AG20443 (cell line): ENCODE measurements around the gene AKAP6.

Experiments used
- DNase-seq: peaks from one replicate; pipeline ENCODE4 v3.0.0; 2012; ENCODE audit warnings: low spot score, mixed read lengths

The AKAP6 gene

DNA sequence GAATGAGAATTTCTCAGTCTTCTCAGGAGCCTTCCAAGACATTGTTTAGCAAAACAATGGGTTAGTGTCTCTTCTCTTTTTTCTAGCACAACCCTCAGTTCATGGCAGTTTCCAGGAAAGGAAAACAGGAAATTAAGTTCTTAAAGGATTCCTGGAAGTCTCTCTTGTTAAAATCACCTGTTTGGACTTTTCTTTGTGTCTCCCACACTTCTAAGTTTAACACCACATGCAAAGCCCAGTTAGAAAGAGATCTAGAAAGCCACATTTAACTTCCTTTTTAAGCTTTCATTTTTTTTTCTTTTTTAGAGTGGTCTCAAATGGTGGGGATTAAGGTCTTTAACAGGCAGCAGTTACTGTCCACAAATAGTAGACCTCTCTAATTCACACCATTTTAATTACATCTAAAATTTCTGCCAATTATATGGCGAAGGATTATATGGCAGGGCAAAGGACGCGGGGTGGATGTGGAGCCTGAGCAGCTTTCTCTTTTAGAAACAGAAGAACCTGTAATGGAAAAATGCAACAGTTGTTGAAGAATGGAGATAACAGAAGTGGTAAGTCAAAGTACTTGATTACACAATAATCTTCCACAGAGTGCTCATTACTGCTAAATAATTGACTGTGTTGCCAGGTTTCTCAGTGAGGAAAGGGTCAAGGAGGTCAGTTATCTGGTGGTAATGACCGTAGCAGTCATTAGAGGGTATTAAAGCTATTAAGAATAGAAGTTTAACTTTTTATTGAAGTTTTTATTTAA, 298.6 kb downstream of the AKAP6 start:
- no peak for DNase-seq

DNA sequence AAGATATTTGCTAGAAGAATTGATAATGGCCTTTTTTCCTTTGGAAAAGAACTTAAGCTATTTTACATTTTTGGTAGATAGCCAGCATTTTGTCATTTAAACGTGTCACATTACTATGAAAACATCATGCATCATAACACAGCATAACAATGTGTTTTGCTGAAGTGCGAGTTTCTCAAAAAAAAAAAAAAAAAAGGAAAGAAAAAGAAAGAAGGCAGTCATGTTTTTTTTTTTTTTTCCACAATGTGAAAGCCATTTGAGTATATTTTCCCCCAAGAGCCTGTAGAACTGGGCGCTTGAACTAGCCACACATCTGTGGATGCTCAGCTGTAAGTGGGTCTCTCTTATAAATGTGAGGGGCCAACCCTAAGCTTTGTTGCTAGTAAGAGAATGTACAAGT, 300.1 kb downstream of the AKAP6 start:
- DNase-seq = no peak

DNA sequence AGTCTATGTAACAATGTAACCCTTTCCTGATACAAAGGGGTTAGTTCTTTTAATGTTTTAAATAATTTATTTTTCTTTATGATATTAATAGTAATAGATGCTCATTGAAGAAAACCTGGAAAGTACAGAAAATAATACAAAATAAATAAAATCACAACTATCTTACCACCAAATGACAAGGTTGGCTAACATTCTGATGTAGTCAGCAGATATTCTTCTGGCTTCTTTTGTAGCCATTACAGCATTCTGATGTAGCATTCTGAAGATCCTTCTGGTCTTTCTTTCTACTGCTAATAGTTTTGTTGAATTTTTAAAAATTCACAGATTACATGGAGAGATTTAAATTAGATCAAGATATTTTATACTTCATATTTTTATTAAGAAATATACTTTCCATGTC, 301.6 kb downstream of the AKAP6 start:
- DNase-seq = no peak

DNA sequence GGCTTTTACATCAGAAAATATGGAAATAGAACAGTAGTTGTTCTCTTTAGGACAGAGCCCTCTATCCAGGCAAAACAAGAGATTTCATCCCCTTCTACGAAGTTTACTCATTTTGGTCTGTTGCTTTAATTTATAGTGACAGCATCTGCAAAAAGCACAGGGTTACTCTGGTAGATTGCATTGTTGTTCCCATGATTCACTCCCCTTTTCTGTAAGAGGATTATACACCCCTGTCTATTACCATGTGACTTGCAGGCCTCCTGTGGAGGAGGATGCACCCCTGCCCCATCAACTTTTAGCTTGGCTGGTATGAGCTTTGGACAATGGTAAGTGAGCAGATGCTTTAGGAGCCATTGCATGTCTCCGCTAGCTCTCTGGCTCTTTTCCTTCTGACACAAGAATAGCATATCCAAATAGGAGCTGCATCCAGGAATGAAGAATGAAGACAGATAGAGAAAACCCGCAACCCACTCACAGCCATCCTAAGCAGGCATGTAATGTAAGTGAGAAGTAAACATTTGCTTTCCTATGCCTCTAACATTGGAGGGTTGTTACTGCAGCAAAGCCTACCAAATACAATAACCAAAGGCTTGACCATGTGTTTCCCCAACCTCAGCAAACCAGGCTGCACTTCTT, 304.2 kb downstream of the AKAP6 start:
- DNase-seq = no peak

DNA sequence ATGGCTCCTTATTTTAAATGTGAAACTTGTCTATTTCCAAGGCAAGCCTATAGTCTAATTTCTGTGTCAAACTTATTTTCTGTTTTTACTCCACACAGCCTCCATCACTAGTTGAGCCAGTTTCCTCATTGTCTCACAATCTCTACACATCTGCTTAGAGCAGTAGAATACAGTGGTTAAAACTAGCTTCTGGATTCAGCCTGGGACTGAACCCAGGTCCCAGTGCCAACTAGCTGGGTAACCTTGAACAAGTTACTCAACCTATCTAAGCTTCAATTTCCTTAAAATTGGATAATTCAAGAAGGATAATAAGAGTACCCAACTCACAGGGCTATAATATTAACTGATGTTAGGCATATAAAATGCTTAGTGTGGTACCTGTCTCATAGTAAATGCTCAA, 304.8 kb downstream of the AKAP6 start:
- no peak for DNase-seq

DNA sequence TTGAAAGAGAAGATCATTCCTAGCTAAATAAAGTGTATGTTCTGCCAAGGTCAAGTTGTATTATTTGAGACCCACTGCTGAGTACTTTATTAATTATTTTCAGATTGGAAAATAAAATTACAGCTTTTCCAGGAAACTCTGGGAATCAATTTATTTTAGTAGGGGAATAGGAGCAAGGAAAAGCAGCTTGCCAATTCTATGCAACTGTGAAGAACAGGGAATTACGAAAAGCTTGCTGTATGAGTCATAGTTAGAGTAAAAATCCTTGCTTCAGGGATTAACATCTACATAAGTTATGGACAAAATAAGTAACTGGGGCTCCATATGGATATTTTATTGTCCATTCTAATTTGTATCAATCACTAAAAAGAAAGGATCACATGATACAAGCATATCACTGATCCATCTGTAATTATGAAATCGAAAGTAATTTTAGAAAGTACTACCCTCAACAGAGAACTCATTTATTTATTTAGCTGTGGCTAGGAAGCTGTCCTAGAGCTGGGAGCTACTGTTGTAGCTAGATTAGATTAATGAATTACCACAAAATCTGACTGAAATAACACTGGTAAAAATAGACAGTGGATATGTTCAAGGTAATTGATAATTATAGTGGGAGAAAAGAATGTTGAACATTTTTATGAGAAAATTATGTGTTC, 306.1 kb downstream of the AKAP6 start:
- peak; percentile 37 for DNase-seq

DNA sequence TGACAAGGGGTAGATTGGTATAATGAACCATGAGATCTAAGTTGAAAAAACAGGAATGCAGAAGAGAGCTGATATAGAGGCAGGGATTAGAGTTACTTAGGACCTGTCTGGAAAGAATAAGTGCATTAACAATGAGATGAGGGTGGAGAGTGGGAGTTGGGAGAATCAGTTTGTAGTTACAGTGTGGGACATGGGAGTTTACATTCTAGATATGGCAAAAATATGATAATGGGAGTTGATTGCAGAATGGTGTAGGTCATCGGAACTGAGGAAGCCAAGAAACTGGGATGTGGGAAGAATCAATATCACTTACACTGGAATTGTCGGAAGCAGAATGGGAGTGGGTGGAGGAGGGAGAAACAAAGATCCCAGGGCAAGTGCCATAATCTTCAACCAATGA, 308.5 kb downstream of the AKAP6 start:
- no peak for DNase-seq

DNA sequence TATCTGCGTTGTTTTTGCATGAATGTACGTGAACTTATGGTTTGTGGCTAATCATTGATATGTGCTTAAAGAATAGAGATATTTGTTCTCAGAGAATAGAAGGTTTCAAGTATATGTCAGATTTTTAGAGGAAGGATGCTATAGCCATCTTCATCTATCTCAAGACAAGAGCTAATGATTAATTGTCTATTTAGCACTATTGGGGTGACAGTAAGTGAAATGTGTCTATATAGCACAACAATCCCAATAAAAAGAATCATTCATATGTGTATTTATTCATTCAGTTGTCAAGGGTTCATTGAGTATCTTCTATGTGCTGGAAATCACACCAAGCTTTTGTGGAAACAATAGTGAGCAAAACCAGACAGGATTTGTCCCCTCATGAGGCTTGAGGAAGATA, 310.1 kb downstream of the AKAP6 start:
- no peak for DNase-seq

DNA sequence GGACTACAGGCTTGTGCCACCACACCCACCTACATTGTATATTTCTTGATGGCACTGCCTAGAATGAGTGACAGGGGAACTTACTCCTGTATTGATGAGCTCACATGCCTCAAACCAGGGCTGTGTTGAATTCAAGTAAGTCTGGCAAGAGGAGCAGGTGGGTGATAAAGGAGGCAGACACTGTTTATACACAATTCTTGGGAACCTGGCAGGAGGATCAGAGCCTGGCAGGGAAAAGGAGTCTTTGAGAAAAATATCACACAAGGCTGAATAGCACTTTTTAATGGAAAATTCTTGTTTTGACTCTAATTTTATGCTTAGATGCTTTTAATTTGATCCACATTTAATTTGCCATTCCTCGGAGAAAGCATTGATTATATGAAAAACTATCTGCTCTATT, 316.5 kb downstream of the AKAP6 start:
- no peak for DNase-seq

DNA sequence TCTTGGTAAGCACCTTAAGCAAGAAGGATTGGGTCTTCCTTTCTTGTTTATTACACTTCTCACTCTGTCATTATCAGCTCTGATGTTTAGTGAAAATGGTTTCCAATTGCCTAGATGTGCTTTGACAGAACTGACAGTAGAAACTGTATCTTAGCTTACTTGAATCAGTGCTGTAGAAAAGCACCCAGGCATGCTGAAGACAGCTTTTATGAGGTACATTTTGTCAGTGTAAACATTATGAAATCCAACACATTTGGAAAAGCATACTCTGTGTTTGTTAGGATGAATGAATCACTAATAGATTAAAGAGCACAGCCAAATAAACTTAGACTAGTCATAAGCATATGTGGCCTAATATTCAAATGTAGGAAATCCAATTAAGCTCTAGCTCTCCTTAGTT, 319.3 kb downstream of the AKAP6 start:
- DNase-seq = peak; percentile 17

DNA sequence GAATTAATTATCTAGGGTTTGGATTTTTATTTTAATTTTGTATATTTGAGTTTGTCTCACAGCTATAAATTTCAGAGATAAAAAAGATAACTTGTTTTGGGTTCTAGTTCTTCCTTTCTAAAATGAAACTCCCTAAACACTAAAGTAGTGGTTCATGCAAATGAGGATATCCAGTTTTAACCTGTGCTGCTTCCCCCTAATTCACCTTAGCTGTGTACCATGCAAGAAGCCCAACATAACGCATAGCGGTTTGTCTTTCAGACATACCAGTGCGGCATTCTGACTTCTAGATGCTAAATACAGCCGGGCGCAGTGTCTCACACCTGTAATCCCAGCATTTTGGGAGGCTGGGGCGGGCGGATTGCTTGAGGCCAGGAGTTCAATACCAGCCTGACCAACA, 320.9 kb downstream of the AKAP6 start:
- no peak for DNase-seq

DNA sequence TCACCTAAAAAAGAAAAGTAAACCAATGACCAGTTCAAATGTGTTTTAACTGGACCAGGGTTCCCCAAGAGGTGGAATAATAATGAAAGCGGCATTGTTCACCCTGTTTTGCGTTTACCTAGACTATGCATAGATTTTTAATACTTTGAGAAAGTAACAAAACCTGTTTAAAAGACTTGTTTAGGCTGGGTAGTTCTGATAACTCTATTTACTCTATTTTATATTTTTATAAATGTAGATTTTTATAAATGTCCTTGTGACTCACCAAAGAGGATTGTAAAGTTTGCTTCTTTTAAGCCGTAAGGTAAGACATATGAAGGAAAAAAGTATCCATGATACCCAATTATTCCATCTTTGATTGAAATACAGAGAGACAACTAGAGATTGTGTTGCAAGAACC, 321.6 kb downstream of the AKAP6 start:
- DNase-seq = no peak

DNA sequence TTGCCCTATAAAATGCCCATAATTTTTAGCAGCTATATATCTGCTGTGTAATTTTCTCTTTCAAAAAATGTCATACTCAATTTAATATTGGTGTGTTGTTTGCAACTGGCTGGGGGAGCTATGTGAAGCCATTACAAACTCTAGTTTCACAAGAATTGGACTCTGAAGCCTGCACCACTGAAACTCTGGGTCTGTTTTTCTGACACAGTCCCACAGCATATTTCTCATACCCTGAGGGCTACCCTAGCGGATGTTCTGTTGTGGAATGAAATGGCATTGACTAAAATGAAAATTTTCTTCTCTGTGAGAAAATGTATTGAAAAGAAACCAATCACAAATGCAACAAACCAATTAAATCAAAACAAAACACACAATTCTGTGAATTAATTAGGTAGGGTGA, 325.0 kb downstream of the AKAP6 start:
- no peak for DNase-seq

DNA sequence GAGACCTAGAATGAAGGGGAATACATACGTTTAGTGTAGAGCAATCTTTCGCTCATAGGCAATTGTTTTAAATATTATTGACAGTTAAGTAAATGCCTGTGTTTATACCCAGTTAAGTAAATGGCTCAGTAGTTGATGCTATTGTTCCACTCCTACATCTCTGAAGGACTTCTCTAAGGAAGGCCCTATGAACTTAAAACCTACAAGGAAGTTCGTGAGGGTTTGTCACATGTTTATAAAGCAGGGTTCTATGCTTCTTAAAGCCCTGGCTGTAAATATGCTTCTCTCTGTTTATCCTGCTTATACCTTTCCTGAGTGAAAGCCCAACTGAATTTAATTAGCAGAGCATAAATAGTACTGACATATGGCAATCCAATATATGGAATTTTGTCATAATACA, 327.5 kb downstream of the AKAP6 start:
- DNase-seq = no peak

DNA sequence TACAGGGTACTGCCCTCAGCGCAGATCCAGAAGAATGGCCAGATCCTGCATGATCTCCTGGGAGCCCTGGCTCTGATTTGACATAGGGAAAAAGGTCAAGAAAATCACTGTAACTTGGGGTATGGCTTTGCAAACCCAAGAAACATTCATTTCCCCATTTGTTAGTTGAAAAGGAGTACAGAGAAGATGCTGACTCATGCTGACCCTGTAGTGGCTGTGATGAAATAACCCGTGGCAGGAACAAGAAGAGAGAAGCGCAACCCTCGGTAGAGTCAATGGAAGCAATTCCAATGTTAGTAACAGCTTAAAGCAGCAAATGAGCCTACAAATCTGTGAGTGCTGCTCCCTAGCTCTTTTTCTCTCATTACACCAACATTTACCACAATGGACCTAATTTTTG, 328.0 kb downstream of the AKAP6 start:
- peak; percentile 57 for DNase-seq

DNA sequence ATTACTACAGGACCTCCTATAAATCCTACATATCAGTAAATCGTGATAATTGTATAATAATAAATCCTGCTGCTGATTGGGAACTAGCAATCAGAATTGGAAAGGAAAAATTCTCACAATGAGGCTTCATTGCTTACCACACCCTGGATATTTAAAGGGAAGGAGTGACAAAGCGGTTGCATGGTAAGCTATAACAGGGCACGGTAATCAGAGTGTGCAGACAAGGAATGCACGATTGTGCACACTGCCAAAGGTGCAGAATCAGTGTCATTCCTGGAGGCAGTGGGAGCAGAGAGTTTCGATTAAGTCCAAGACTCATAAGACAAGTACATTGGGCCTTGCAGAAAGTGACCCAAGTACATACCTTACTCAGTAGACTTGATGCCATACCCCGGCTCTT, 332.1 kb downstream of the AKAP6 start:
- DNase-seq = no peak

DNA sequence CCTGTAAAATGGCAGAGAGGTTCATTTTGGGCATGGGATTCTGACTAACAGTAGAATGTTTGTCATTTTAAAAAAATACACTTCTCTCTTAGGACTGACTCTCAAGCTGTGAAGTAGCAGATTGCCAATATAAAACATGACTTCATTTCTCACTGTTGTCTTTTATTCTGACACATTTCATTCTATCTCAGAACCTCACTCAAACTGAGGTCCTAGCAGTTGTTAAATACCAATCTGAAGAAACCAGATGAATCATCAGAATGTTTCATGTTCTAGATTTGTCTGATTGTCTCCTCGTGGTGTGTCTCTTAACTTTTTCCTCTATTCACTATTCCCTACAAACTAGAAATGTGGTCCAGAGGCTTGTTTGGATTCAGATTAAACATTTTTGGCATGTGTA, 333.1 kb downstream of the AKAP6 start:
- peak; percentile 38 for DNase-seq

DNA sequence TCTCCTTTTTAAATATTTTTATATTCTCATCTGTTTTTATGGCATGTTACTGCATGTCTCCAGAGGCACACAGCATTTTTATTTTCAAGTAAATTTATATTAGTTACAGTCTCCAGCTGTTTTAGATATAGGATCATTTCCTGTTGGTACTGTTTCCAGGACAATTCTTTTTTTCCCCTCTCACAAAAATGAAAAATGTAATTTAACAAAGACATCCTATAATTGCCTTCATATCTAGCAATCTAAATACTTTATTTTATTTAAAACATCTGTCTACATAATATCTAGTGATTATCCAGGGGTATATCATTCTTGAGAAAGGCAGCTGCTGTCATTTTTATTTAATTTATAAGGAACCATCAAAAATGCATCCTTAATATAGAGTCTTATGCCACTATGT, 337.2 kb downstream of the AKAP6 start:
- no peak for DNase-seq

DNA sequence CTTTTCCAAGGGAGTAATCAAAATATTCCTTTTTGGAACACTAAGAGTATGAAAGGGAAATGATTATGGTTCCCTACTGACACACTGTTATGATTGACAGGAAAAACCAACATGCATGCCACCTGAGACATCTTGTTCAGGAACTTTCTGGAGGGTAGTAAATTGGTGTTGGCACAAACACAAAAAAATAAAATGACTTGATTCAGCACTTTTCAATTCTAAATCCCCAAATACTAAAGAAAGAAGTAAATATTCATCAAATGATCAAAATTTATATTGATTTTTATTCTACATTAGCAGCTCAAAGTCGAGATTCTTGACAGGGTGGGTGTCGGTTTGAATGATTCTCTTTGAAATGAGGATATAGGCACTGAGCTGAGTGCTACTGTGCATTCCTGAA, 338.2 kb downstream of the AKAP6 start:
- DNase-seq = no peak

DNA sequence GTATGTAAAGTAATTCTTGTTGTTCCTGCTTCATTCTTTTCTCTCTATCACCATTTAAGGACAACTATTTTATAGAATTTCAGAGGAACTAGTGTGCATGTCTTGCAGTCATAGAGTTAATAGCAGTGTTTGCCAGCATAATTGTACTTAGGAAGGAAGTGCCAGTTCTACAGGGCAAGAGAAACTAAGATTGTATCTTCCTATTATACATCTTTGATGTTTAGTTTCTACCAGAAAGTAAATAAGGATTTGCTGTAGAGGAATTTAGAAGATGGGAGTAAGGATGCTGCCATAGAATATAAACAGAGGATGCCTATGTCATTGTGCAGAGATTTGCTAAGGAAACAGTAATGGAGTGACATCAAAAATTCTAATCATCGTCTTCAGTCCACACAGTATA, 338.7 kb downstream of the AKAP6 start:
- no peak for DNase-seq

DNA sequence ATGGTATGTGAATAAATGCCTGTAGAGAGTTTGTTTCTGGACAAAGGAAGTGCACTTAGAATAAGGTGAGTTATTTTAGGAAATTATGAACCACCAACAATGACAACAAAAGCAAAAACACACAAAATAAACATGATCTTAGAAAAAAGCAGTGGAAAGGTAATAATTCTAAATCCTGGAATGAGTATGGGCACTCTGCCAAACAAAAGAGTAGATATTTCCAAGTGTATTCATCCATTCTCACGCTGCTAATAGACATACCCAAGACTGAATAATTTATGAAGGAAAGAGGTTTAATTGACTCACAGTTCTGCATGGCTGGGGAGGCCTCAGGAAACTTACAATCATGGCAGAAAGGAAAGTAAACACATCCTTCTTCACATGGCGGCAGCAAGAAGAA, 340.3 kb downstream of the AKAP6 start:
- DNase-seq = no peak

DNA sequence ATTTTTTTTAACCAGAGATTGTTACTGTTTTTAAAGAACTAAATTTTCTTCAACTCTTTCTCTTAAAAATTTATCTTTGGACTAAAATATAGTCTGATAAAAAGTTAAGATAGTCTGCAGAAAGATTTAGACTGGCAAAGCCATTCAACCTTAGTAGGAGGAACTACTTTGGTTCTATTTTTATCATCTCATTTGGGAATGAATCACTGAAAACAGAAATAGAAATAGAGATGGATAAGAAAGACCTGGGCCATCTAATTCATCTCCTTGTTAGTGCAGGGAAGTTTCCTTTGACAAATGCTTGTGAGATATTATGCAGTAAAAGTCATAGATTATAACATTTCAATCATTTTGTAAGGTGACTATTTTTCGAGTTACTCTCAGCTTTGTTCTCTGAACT, 346.3 kb downstream of the AKAP6 start:
- DNase-seq = no peak

DNA sequence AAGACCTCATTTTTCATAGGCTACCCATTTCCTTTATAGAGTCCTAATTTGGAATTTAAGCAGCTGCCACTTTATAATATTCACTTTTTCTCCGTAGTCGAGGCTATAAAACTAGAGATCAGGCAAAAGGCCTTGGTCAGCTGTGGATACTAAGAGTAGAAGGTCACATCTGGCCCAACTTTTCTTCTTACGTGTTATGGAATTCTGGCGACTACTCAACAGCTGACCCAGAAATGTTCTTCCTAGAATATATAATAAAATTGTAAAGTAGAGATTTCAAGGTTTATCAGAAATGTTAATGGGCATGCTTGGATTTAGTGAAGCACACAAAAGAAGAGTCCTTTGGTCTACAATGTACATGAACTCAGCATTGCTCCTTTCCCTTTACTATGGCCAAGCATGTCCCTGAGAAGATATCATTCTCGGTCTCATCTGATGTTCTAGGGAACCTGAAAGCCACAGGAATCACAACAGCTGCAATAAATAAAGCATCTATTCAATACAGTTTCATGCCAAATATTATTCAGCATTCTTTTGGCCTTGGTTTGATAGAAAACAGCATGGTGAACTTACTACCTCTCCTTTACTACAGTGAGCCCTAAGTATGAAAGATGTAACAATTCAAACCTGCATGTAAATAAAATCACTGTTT, 348.2 kb downstream of the AKAP6 start:
- no peak for DNase-seq
